HG03095 (cell line): ENCODE data around the gene ARHGAP25.
"Not testable (repeated sequence)": the region's sequence is repeated elsewhere in the genome, so short reads cannot be mapped to it uniquely, and the experiment has no call there.

ENCODE experiments used
- ATAC-seq: cut with Tn5 transposase; IDR thresholded peaks from one replicate; pipeline ENCODE4 v1.9.1; 2021; ENCODE audit warnings: moderate library complexity; ENCODE audit not compliant: unreplicated experiment

ARHGAP25 gene

DNA sequence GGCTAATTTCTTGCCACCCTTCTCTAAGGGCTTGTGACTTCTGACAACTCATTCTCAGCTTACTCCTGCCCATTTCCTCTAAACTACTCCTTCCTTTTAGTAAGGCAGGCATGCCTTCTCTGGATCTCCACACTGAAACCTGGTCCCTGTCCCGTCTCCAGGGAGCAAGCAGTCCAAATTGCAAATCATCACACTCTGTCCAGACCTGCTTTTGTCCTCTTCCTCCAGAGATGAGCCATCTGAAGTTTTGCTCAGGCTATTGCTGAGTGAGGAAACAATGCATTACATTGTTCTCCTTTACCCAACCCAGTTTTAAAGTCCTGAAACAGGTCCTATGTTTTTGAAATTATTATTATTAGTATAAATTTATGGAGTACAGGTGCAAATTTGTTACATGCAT, 57.3 kb downstream of the ARHGAP25 start:
- no peak for ATAC-seq

DNA sequence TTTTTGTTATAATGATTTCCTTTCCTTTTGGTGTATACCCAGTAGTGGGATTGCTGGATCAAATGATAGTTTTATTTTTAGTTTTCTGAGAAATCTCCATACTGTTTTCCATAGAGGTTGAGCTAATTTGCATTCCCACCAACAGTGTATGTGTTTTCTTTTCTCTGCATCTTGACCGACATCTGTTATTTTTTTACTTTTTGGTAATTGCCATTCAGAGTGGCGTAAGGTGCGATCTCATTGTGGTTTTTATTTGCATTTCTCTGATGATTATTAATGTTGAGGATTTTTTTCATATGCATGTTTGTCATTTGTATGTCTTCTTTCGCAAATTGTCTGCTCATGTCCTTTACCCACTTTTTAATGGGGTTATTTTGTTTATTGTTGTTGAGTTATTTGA, 58.1 kb downstream of the ARHGAP25 start:
- ATAC-seq, result no peak

GRCh38 chr2:68796295-68796905, 61.8 kb downstream of the ARHGAP25 start:
- ATAC-seq, result no peak

- no peak for ATAC-seq
Observed at GRCh38 chr2:68798569-68798968, 64.0 kb downstream of the ARHGAP25 start.

DNA sequence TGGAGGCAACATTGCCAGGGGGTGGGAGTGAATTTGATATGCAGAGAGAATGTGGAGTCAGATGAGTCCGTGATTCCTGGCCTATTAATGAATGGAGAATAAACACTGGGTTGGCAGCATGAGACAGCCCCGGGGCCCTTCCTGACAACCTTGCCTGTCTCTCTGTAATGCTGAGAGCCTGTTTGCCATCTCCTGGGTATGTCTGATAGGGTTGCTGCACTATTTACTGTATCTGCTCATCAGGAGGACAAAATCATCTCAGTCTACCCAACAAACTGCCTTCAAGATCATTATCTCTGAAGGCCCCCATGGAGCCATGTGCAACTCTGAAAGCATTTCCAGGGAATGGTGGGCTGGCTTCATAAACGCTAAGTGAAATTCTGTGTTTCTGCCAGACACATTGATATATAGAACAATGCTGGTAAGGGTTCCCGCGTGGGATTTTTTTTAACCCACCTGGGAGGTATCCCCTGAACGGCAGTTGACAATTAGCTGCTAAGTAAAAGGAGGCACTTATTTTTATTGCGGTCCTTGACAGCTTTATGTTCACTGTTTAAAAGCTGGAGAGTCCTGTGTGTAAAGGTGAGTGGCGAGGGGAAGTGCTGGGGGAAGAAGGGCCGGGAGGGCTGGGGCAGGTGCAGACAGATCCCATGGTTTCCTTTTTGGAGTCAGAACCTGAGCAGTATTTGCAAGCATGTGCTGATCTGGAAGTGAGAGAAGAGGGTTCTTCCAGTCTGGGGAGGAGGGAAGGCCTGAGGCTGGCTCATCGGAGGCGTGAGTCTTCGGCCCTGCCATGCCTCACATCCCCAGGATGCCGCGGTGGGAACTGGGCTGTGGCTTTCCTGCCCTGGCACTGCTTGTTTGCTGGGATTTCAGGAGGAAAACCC, 64.8 kb downstream of the ARHGAP25 start:
- no peak for ATAC-seq

- no peak for ATAC-seq
Observed at GRCh38 chr2:68800027-68800401, 65.4 kb downstream of the ARHGAP25 start.

GRCh38 chr2:68800517-68800916, 65.9 kb downstream of the ARHGAP25 start:
- ATAC-seq, result no peak

DNA sequence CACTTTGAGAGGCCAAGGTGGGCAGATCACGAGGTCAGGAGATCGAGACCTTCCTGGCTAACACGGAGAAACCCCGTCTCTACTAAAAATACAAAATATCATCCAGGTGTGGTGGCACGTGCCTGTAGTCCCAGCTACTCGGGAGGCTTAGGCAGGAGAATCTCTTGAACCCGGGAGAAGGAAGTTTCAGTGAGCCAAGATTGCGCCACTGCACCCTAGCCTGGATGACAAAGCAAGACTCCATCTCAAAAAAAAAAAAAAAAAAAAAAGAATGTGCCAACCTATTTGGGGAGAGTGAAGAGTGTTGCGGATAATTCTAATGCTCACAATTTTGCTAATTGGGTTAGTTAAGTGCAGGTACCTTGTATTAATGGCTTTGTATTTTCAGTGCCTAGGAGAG, 67.5 kb downstream of the ARHGAP25 start:
- ATAC-seq, result not testable (repeated sequence)

DNA sequence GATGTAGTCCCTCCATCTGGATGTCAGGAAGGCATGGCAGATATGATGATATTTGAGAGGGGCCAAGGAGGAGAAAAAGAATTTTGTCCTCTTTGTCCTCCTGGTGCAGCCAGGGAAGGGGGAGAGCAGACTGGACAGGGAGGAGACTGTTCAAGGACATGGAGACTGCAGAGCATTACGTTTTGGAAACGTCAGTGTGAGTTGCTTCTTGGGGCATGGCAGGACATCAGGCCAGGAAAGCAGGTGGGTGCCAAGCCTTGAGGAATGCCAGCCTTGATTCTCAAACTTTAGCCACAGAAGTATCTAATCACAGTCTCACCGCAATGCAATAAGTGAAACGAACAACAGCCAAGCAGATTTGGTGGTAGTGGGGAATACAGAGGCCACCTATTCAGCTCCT, 70.4 kb downstream of the ARHGAP25 start:
- no peak for ATAC-seq

DNA sequence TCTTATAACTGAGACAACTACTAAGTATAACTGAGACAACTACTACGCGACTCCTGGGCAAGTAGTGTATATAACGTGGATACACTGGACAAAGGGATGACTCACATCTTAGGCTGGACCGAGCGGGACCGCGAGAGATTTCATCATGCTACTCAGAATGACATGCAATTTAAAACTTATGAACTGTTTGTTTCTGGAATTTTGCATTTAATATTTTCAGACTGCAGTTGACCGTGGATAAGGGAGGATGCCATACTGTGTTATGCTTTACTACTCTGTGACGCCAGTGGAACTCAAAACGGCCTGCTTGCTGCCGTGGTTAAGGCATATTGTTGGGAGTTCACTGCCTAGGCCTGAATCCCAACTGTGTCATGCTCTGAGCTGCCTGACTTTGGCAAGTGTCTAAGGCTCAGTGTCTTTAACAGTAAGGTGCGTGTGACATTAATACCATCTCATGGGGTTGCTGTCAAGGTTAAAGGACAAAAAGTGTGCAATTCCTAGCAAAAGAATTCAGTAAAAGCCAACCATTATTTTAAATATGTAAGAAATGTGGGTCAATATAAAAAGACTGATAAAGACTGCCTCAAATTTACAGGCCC, 72.0 kb downstream of the ARHGAP25 start:
- ATAC-seq, result no peak

DNA sequence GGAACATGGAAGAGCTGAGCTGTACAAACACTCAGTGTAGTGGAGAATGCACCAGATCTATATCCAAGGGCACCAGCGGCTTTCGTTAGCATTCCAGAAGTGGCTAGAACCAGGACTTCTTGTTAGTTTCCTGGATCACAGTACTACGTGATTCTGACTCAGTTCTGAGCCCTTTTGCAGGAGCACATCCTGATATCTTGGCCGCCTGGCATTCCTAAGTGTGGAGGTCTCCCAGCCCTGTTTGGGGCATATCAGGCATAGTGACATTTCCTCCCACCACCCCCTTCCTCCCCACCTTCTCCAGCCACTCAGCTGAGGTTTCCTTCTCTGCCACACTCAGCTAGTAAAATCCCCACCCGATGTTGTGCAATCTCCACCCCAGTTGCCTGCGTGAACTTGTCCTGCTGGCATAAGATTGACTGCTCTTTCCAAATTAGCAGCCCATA, 73.2 kb downstream of the ARHGAP25 start:
- no peak for ATAC-seq

GRCh38 chr2:68809324-68810240, 75.0 kb downstream of the ARHGAP25 start:
- ATAC-seq, result no peak

GRCh38 chr2:68811364-68811763, 76.8 kb downstream of the ARHGAP25 start:
- ATAC-seq, result no peak

GRCh38 chr2:68812251-68812650, 77.6 kb downstream of the ARHGAP25 start:
- no peak for ATAC-seq

GRCh38 chr2:68813596-68813995, 79.0 kb downstream of the ARHGAP25 start:
- ATAC-seq, result no peak

GRCh38 chr2:68817306-68817705, 82.7 kb downstream of the ARHGAP25 start:
- ATAC-seq, result no peak

DNA sequence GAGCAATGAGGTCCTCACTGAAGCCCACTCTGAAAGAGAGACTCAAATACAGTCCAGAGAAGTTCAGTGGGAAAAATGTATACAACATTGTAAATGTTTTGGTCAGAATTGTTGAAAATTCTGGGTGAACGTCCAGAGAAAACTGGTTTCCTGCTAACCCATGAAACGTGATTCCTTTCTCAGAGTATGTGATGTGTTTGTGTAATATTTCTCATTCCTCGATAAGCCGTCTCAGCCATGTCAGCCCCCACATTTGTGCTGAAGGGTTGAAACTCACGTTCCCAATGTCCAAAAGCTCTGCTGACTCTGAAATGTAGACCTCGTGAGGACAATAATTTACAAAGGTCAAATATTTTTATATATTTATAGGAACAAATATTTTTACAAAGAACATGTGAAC, 84.9 kb downstream of the ARHGAP25 start:
- no peak for ATAC-seq

DNA sequence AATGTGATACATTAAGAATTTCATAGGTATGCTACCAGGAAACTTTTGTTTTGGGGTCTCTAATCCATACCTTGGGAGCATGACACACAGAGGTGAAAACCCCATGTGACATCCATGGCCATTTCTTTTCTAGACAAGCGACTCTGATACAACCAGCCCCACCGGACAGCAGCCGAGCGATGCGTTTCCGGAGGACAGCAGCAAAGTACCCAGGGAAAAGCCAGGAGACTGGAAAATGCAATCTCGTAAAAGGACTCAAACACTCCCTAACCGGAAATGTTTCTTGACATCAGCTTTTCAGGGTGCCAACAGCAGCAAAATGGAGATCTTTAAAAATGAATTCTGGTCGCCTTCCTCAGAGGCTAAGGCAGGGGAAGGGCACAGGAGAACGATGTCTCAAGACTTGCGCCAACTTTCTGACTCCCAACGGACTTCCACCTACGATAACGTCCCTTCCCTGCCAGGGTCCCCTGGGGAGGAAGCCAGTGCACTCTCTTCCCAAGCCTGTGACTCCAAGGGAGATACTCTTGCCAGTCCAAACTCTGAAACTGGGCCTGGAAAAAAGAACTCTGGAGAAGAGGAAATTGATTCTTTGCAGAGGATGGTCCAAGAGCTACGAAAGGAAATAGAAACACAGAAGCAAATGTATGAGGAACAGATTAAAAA, 87.7 kb downstream of the ARHGAP25 start:
- ATAC-seq, result no peak

GRCh38 chr2:68824831-68825230, 90.2 kb downstream of the ARHGAP25 start:
- ATAC-seq, result no peak

DNA sequence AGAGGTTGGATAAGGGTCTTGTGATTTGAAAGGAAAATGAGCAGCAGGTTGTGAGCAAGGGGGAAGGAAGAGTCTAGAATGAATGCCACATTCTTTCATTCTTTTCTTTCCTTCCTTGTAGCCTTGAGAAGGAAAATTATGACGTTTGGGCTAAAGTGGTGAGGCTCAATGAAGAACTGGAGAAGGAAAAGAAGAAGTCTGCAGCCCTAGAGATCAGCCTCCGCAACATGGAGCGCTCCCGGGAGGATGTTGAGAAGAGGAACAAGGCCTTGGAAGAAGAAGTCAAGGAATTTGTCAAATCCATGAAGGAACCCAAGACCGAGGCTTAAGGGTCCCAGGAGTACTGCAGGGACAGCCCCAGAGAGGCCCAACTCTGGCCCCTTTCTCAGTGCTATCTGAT, 91.3 kb downstream of the ARHGAP25 start:
- no peak for ATAC-seq
